Mononuclear cell (primary cell): ENCODE measurements around the gene PRELID3B. TPM values are rescaled to one million over a fixed set of nuclear protein-coding genes. Genes with fewer than 3 reads are reported as not detected.

ENCODE experiments used
- H3K27me3 ChIP-seq: 2 replicates; pipeline ENCODE4 v1.6.0; 2011; ENCODE audit warnings: low read length, control low read depth; ENCODE audit not compliant: insufficient read depth
- H3K4me1 ChIP-seq: 2 replicates; pipeline ENCODE4 v1.5.1; 2011; ENCODE audit warnings: mild to moderate bottlenecking, low read length, control low read depth; ENCODE audit not compliant: insufficient read depth
- H3K4me3 ChIP-seq: 2 replicates; pipeline ENCODE4 v1.5.1; 2011; ENCODE audit warnings: mild to moderate bottlenecking, low read length, moderate library complexity
- H3K9me3 ChIP-seq: 2 replicates; pipeline ENCODE4 v1.5.1; 2011; ENCODE audit warnings: low read depth, mild to moderate bottlenecking, control low read depth, low read length
- total RNA-seq: library from RNA; depleted of rRNA; stranded (reverse); fragments of >200 nt; gene quantifications from one replicate; pipeline ENCODE4 v1.2.3, GENCODE V29; 2012

Gene PRELID3B
- total RNA-seq, 1 donor, result 72.8 TPM

GRCh38 chr20:59040667-59041066 lies 1.9 kb downstream of the PRELID3B start:
- no peaks in the 10 kb centered on the region for H3K27me3 ChIP-seq
- peaks cover 39% of the 10 kb centered on the region for H3K4me1 ChIP-seq
- H3K9me3 ChIP-seq, result no peaks in the 10 kb centered on the region
- H3K4me3 ChIP-seq, result no peak overlapping the region

- peaks cover 39% of the 10 kb centered on the region for H3K4me1 ChIP-seq
- H3K4me3 ChIP-seq, result no peak overlapping the region
- no peaks in the 10 kb centered on the region for H3K27me3 ChIP-seq
- no peaks in the 10 kb centered on the region for H3K9me3 ChIP-seq
Observed at GRCh38 chr20:59039233-59039632, 3.4 kb downstream of the PRELID3B start.

GRCh38 chr20:59037386-59037785 lies 5.2 kb downstream of the PRELID3B start:
- Histone ChIP-seq H3K4me1 (peaks cover 32% of the 10 kb centered on the region), H3K9me3 (no peaks in the 10 kb centered on the region), H3K27me3 (no peaks in the 10 kb centered on the region), H3K4me3 (no peak overlapping the region)

- no peak overlapping the region for H3K4me3 ChIP-seq
- no peaks in the 10 kb centered on the region for H3K9me3 ChIP-seq
- peaks cover 26% of the 10 kb centered on the region for H3K4me1 ChIP-seq
- no peaks in the 10 kb centered on the region for H3K27me3 ChIP-seq
Observed at GRCh38 chr20:59035381-59035780, 7.2 kb downstream of the PRELID3B start.

GRCh38 chr20:59033616-59034165 lies 8.9 kb downstream of the PRELID3B start:
- H3K4me1 ChIP-seq, result peaks cover 28% of the 10 kb centered on the region
- H3K27me3 ChIP-seq, result no peaks in the 10 kb centered on the region
- H3K4me3 ChIP-seq, result no peak overlapping the region
- H3K9me3 ChIP-seq, result no peaks in the 10 kb centered on the region

DNA sequence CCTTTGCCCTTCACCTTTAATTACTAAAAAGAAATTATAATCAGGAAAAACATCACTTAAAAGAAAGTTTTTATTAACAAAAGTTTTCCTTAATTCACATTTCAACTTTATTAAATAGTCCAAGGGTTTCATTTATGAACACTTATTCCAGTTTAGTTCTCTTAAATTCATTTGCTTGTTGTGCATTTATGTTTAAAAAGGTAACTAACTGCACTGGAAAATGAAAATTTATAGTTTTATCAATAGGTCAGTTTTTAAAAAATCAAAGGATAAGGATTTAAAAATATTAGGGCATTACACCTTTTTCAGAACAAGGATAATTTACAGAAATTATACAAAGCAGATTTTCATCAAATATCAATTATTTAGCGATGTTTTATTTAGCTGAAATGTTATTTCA lies 9.5 kb downstream of the PRELID3B start:
- H3K27me3 ChIP-seq, result no peaks in the 10 kb centered on the region
- H3K4me1 ChIP-seq, result peaks cover 31% of the 10 kb centered on the region
- peak overlapping the region; percentile 65 for H3K4me3 ChIP-seq
- no peaks in the 10 kb centered on the region for H3K9me3 ChIP-seq

- no peaks in the 10 kb centered on the region for H3K27me3 ChIP-seq
- H3K4me1 ChIP-seq, result peaks cover 31% of the 10 kb centered on the region
- no peaks in the 10 kb centered on the region for H3K9me3 ChIP-seq
- peak overlapping the region; percentile 65 for H3K4me3 ChIP-seq
Observed at GRCh38 chr20:59032713-59033059, 9.9 kb downstream of the PRELID3B start.

DNA sequence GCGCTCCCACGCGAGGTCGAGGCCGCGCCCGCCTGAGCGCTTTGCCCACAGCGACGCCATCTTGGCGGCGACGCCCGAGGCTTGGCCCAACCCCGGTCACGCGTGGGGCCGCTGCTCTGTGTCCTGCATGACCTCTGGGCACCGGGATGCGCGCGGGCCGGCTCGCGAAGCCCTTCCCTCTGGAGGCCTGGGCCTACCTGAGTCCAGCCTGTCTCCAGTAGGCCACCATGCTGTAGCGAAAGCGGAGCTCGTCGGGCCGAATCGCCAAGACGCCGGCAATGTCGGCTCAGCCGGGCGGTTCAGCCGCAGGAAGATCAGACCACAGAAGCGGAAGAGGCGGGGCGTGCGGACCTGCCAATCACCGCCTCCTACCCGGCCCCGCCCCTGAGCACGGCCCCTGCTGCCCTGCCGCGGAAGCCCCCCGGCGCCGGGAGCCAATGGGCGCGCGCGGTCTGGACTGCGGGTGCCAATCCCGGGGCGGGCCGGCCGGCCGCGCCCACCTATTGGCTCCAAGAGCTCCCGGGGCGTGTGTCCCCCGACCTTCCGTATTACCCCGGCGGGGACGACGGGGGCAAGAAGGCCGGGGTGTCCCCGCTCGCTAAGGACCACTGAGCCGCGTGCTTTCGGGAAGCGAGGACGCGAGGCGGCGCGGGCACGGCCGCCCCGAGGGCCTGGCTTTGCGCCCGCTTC lies 10.4 kb downstream of the PRELID3B start, which contains the start of gene ATP5F1E:
ATP5F1E (minus strand) TSS at position 313 of the 690 bp plus-strand sequence; CDS start at position 229, 84 bp downstream.
- Histone ChIP-seq H3K4me1 (peaks cover 31% of the 10 kb centered on the region), H3K9me3 (no peaks in the 10 kb centered on the region), H3K27me3 (no peaks in the 10 kb centered on the region), H3K4me3 (peak within 1 kb of the TSS; percentile 65)

DNA sequence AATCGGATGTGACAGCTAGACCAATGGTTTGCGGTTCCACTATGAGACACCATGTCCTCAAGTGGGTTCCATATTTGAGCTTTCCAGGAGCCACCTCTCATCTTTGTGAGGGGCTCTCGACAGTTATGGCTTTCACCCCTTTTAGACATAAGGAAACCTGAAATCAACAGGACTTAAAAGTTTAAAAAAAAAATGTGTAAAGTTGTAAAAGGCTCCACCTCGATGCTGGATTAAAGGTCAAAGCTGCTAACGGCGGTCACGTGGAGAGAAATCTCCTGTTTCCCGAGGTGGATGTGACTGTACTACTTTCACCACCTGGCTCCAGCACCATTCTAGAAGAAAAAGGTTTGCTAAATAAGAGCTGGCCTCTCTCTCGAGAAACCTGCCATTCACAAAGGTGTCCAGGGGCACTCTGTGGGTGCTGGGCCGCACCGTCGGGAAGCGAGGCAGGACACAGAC lies 11.0 kb downstream of the PRELID3B start:
- Histone ChIP-seq H3K4me3 (peak overlapping the region; percentile 65), H3K4me1 (peaks cover 35% of the 10 kb centered on the region), H3K27me3 (no peaks in the 10 kb centered on the region), H3K9me3 (no peaks in the 10 kb centered on the region)

GRCh38 chr20:59030911-59031563 lies 11.5 kb downstream of the PRELID3B start:
- peak overlapping the region; percentile 65 for H3K4me3 ChIP-seq
- no peaks in the 10 kb centered on the region for H3K9me3 ChIP-seq
- H3K27me3 ChIP-seq, result no peaks in the 10 kb centered on the region
- H3K4me1 ChIP-seq, result peaks cover 35% of the 10 kb centered on the region

DNA sequence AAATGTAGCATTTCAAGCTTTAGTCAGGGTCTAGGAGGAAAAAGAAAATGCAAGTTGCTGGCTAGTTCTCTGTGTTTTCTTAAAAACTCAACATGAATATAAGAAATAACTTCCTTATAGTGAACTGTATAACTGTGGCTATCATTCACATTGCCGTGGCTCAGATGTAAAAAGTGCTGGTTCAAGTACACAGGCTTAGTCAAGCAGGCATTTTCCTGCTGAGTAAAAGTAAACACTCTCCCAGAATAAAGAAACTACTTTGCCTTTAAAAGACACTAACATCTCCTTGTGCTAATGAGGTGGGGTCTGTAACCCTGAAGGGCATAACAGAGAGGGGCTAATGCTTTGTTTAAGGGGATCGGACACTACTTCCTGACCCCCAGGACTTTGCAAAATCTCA lies 13.8 kb downstream of the PRELID3B start:
- Histone ChIP-seq H3K4me1 (peaks cover 35% of the 10 kb centered on the region), H3K27me3 (no peaks in the 10 kb centered on the region), H3K4me3 (no peak overlapping the region), H3K9me3 (no peaks in the 10 kb centered on the region)

DNA sequence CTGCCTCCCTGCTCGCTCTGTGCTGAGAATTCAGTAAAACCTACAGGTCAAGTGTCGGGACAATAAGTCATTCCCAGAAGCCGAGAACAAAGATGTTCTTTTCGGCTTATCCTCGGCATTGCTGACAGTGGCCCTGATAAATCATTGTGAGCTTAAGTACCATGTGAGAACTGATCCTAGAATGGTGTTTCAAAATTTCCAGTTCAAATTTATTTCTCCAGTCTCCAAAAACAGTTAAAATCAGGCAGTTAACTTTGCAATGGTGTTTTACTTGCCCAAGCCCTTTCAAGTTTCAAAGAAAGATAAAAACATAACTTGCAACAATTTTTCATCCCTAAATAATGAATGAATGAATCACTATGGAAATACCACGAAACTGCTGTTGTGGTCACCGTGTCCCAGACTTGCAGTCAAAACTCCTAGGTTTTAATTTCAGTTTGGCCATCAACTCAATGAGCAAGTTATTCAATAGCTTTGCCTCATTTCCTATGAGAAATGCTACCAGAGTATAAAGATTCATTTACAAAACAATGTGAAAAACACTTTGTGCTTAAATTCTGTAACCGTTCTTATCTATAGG lies 14.8 kb downstream of the PRELID3B start:
- H3K4me1 ChIP-seq, result peaks cover 34% of the 10 kb centered on the region
- H3K9me3 ChIP-seq, result no peaks in the 10 kb centered on the region
- no peaks in the 10 kb centered on the region for H3K27me3 ChIP-seq
- no peak overlapping the region for H3K4me3 ChIP-seq

DNA sequence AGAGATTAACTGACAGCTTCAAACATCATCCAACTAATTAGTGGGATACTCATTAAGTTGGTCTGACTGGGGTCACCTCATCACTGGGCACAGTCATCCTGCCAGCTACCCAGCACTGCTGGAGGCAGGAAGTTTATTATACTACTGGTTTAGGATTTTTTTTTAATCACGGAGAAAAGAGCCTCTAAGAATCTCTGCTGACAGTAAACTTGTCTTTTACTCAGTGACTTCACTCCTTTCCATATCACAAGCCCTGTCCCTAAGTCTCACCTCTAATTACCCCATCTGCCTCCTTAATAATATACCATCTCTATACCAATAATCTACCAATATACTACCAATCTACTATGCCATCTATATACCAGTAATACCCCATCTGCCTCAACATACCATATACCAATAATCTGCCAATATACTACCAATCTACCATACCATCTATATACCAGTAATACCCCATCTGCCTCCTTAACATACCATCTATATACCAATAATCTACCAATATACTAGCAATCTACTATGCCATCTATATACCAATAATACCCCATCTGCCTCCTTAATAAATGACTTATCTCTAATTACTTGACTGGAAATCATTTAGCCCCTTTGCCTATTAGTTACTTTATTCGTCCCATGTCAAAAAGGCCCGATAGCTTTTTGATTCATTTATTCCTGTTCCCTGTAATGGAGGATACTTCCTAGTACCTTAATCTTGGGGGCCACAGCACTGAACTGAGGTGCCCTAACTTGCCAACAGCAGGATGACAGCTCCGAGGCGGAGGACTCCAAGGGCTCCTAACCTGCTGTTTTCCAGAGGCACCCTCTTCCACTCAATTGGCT lies 15.5 kb downstream of the PRELID3B start:
- Histone ChIP-seq H3K9me3 (no peaks in the 10 kb centered on the region), H3K4me3 (no peak overlapping the region), H3K27me3 (no peaks in the 10 kb centered on the region), H3K4me1 (peaks cover 30% of the 10 kb centered on the region)

DNA sequence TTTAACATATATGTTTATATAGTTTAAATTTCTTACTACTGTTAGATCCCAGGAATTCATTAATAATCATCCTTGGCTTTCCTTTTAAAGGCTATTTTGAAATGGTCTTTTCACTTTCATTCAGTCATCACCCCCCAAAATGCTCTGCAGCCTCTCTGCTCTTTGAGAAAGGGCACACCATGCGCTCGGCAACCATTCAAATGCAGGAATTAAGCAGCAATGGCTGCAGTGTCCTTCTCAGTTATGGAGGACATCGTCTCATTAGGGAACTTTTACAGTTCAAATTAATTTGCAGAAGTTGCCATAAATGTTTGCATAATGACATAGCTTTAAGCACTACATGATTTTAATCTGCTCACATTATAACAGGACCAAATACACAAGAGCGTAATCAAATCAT lies 17.1 kb downstream of the PRELID3B start:
- Histone ChIP-seq H3K9me3 (no peaks in the 10 kb centered on the region), H3K4me3 (no peak overlapping the region), H3K4me1 (peaks cover 19% of the 10 kb centered on the region), H3K27me3 (no peaks in the 10 kb centered on the region)

- H3K9me3 ChIP-seq, result no peaks in the 10 kb centered on the region
- no peak overlapping the region for H3K4me3 ChIP-seq
- peaks cover 19% of the 10 kb centered on the region for H3K4me1 ChIP-seq
- H3K27me3 ChIP-seq, result no peaks in the 10 kb centered on the region
Observed at GRCh38 chr20:59025086-59025485, 17.5 kb downstream of the PRELID3B start.
